Measurements from ENCODE around the gene COL6A2. TPM values are rescaled to one million over a fixed set of nuclear protein-coding genes. Genes with fewer than 3 reads are reported as not detected.
"Not testable (repeated sequence)": the region's sequence is repeated elsewhere in the genome, so short reads cannot be mapped to it uniquely, and the experiment has no call there.

Gene COL6A2
- total RNA-seq, 6 experiments from 2014 or later: 17.3 to 81.7 (median 38.4) TPM

- DNase-seq: no peak
- intact Hi-C loops (cut with DNase I): no loop called here
Observed at GRCh38 chr21:46172863-46173528, 75.1 kb downstream of the COL6A2 start.

GRCh38 chr21:46173573-46173972 lies 75.7 kb downstream of the COL6A2 start:
- DNase-seq: no peak
- no peaks in the 10 kb centered on the region for H3K9me3 ChIP-seq
- intact Hi-C loops (cut with DNase I): no loop called here
- no peaks in the 10 kb centered on the region for H3K27me3 ChIP-seq
- ATAC-seq: no peak
- 100% methylated on average over 1 of the region's 1 CpG for WGBS (ENCODE audit: insufficient coverage, low coverage, low lambda C conversion rate, missing lambda C conversion rate)
- no peak for TF ChIP-seq POLR2A (IDR thresholded peaks at IDR 0.05)
- no peak for TF ChIP-seq CTCF (IDR thresholded peaks at IDR 0.05)
- no peak overlapping the region for H3K27ac ChIP-seq
- H3K4me3 ChIP-seq: no peak overlapping the region
- no peaks in the 10 kb centered on the region for H3K36me3 ChIP-seq
- H3K4me1 ChIP-seq: no peaks in the 10 kb centered on the region

More at GRCh38 chr21:46172863-46173528, 75.1 kb downstream of the COL6A2 start:
- Histone ChIP-seq H3K36me3 (no peaks in the 10 kb centered on the region), H3K27me3 (no peaks in the 10 kb centered on the region), H3K4me3 (no peak overlapping the region), H3K27ac (no peak overlapping the region), H3K9me3 (no peaks in the 10 kb centered on the region), H3K4me1 (no peaks in the 10 kb centered on the region)
- TF ChIP-seq POLR2A (IDR thresholded peaks at IDR 0.05) (no peak), CTCF (IDR thresholded peaks at IDR 0.05) (no peak)
- no CpG with 5 or more reads among the region's 6 CpGs for WGBS (ENCODE audit: insufficient coverage, low coverage, low lambda C conversion rate, missing lambda C conversion rate)
- peak in 1 of 4 donors; percentile 32 for ATAC-seq

GRCh38 chr21:46176443-46177129 lies 78.7 kb downstream of the COL6A2 start:
- H3K9me3 ChIP-seq; DNase-seq; H3K36me3 ChIP-seq; H3K27me3 ChIP-seq; intact Hi-C loops (cut with DNase I); H3K4me3 ChIP-seq; ATAC-seq; H3K27ac ChIP-seq; H3K4me1 ChIP-seq: not testable (repeated sequence)
- 33% methylated on average over 1 of the region's 3 CpGs for WGBS (ENCODE audit: insufficient coverage, low coverage, low lambda C conversion rate, missing lambda C conversion rate)

- 71% methylated on average over 2 of the region's 4 CpGs for WGBS (ENCODE audit: insufficient coverage, low coverage, low lambda C conversion rate, missing lambda C conversion rate)
- H3K4me1 ChIP-seq: no peaks in the 10 kb centered on the region
- peak overlapping the region in 1 of 3 donors; percentile 43 for H3K27ac ChIP-seq
- no peak overlapping the region for H3K4me3 ChIP-seq
- H3K9me3 ChIP-seq: no peaks in the 10 kb centered on the region
- H3K36me3 ChIP-seq: no peaks in the 10 kb centered on the region
- TF ChIP-seq CTCF (IDR thresholded peaks at IDR 0.05) (no peak), POLR2A (IDR thresholded peaks at IDR 0.05) (no peak)
- no peaks in the 10 kb centered on the region for H3K27me3 ChIP-seq
- DNase-seq (no peak), ATAC-seq (no peak)
- intact Hi-C loops (cut with DNase I): no loop called here
Observed at GRCh38 chr21:46178961-46179360, 81.0 kb downstream of the COL6A2 start.

Small RNA genes lying within 50 kb of the gene (small RNA-seq; reads per million reads assigned to genes)
- 0 reads per million in 2 experiments for gene PSMA6P3

Other genes starting within 250 kb of the COL6A2 start
- gene COL6A1, start 116.3 kb upstream of the COL6A2 start, total RNA-seq: 10 to 100 TPM; 28.2 to 79.9 (median 51.1) TPM
- 100 to 1,000 TPM; 141 to 668 (median 417) TPM for gene FTCD, start 57.5 kb downstream of the COL6A2 start, total RNA-seq
- gene SPATC1L, start 86.3 kb downstream of the COL6A2 start, total RNA-seq: 1 to 10 TPM in 1 of 6 experiments, under 1 TPM in 3, not detected in 2; 0.31 to 1.7 (median 0.51) TPM
- gene LSS, start 130.7 kb downstream of the COL6A2 start, total RNA-seq: 100 to 1,000 TPM in 1 of 6 experiments, 10 to 100 TPM in 5; 37.0 to 103 (median 59.6) TPM
- gene MCM3AP, start 187.5 kb downstream of the COL6A2 start, total RNA-seq: 10 to 100 TPM; 34.4 to 44.6 (median 40.7) TPM
- 10 to 100 TPM in 2 of 6 experiments, 1 to 10 TPM in 4; 6.3 to 16.0 (median 7.3) TPM for gene YBEY, start 188.2 kb downstream of the COL6A2 start, total RNA-seq
- 1 to 10 TPM in 5 of 6 experiments, under 1 TPM in 1; 1.00 to 2.4 (median 1.4) TPM for gene C21orf58, start 225.8 kb downstream of the COL6A2 start, total RNA-seq
- gene PCNT, start 226.0 kb downstream of the COL6A2 start, total RNA-seq: 10 to 100 TPM in 5 of 6 experiments, 1 to 10 TPM in 1; 9.9 to 18.2 (median 14.1) TPM

All from right lobe of liver (tissue), 6 donors.